ENCODE measurements around the gene SLC25A1.

- TF ChIP-seq EZH2 (IDR thresholded peaks at IDR 0.05; ENCODE audit: low read depth, low read length, severe bottlenecking) (no peak), SIN3A (conservative IDR thresholded peaks at IDR 0.05 in 1 of 2, IDR thresholded peaks at IDR 0.05 in 1 of 2; ENCODE audit: low read depth in 1 of 2, low read length in 2 of 2) (no peak), NRF1 (IDR thresholded peaks at IDR 0.05; ENCODE audit: low read depth, low read length) (no peak), RNF2 (IDR thresholded peaks at IDR 0.05; ENCODE audit: borderline replicate concordance, low read depth, low read length, missing control alignments, poor library complexity, severe bottlenecking) (no peak), GABPA (IDR thresholded peaks at IDR 0.05; ENCODE audit: borderline replicate concordance, insufficient read depth, low read length) (no peak), EGR1 (IDR thresholded peaks at IDR 0.05; ENCODE audit: borderline replicate concordance, low read depth, low read length) (no peak), RAD21 (IDR thresholded peaks at IDR 0.05 in 1 of 2, conservative IDR thresholded peaks at IDR 0.05 in 1 of 2; ENCODE audit: low read depth in 2 of 2, low read length in 2 of 2) (no peak), MAX (IDR thresholded peaks at IDR 0.05) (no peak), CHD1 (IDR thresholded peaks at IDR 0.05; ENCODE audit: low read depth, low read length) (no peak)
- TF ChIP-seq, protein P1, sequence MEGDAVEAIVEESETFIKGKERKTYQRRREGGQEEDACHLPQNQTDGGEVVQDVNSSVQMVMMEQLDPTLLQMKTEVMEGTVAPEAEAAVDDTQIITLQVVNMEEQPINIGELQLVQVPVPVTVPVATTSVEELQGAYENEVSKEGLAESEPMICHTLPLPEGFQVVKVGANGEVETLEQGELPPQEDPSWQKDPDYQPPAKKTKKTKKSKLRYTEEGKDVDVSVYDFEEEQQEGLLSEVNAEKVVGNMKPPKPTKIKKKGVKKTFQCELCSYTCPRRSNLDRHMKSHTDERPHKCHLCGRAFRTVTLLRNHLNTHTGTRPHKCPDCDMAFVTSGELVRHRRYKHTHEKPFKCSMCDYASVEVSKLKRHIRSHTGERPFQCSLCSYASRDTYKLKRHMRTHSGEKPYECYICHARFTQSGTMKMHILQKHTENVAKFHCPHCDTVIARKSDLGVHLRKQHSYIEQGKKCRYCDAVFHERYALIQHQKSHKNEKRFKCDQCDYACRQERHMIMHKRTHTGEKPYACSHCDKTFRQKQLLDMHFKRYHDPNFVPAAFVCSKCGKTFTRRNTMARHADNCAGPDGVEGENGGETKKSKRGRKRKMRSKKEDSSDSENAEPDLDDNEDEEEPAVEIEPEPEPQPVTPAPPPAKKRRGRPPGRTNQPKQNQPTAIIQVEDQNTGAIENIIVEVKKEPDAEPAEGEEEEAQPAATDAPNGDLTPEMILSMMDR (IDR thresholded peaks at IDR 0.05; ENCODE audit: control extremely low read depth in 1 of 3, insufficient read depth in 1 of 3, low read depth in 1 of 3, low read length in 3 of 3), result no peak
Observed at GRCh38 chr22:19175026-19175601, 3.4 kb downstream of the SLC25A1 start.

Data from H1 (cell line).